Medulla oblongata (tissue), 1 donor: ENCODE results near the gene ADARB1.

ENCODE experiments used
- DNase-seq: peaks from one replicate; pipeline ENCODE4 v3.0.0-alpha.2; 2015; ENCODE audit errors: extremely low spot score

The ADARB1 gene

GRCh38 chr21:45054927-45055612 lies 19.3 kb upstream of the ADARB1 start:
- peak; percentile 37 for DNase-seq

GRCh38 chr21:45055861-45056260 lies 18.5 kb upstream of the ADARB1 start:
- DNase-seq, result no peak

GRCh38 chr21:45056296-45056904 lies 18.0 kb upstream of the ADARB1 start:
- DNase-seq, result no peak

- no peak for DNase-seq
Measured at GRCh38 chr21:45056917-45057560, 17.3 kb upstream of the ADARB1 start.

- DNase-seq, result no peak
Measured at GRCh38 chr21:45057886-45058285, 16.5 kb upstream of the ADARB1 start.

GRCh38 chr21:45059121-45059520 lies 15.3 kb upstream of the ADARB1 start:
- no peak for DNase-seq

GRCh38 chr21:45060089-45060488 lies 14.3 kb upstream of the ADARB1 start:
- no peak for DNase-seq

- no peak for DNase-seq
Measured at GRCh38 chr21:45060675-45061311, 13.6 kb upstream of the ADARB1 start.

- DNase-seq, result no peak
Measured at GRCh38 chr21:45064091-45064490, 10.3 kb upstream of the ADARB1 start.

GRCh38 chr21:45064618-45065399 lies 9.6 kb upstream of the ADARB1 start:
- no peak for DNase-seq

- DNase-seq, result no peak
Measured at GRCh38 chr21:45067462-45068285, 6.7 kb upstream of the ADARB1 start.

- no peak for DNase-seq
Measured at GRCh38 chr21:45069085-45069484, 5.3 kb upstream of the ADARB1 start.

- no peak for DNase-seq
Measured at GRCh38 chr21:45069711-45070110, 4.7 kb upstream of the ADARB1 start.

GRCh38 chr21:45071078-45071873 lies 3.1 kb upstream of the ADARB1 start:
- no peak for DNase-seq

- DNase-seq, result no peak
Measured at GRCh38 chr21:45071874-45072737, 2.3 kb upstream of the ADARB1 start.

GRCh38 chr21:45072738-45073300 lies 1.6 kb upstream of the ADARB1 start:
- no peak for DNase-seq

- DNase-seq, result no peak
Measured at GRCh38 chr21:45073301-45074047, 906 bp upstream of the ADARB1 start.
